C4-2B (cell line): Measurements from ENCODE around the gene SMTNL2.

Experiments used
- ZFX ChIP-seq: fragments of 450-650 bp; IDR thresholded peaks from 2 replicates; pipeline ENCODE4 v1.6.1; 2017
- TF ChIP-seq, protein P1 (sequence below): fragments of 450-650 bp; conservative IDR thresholded peaks from 2 replicates; pipeline ENCODE4 v1.5.1; 2017; ENCODE audit warnings: mild to moderate bottlenecking

DNA sequence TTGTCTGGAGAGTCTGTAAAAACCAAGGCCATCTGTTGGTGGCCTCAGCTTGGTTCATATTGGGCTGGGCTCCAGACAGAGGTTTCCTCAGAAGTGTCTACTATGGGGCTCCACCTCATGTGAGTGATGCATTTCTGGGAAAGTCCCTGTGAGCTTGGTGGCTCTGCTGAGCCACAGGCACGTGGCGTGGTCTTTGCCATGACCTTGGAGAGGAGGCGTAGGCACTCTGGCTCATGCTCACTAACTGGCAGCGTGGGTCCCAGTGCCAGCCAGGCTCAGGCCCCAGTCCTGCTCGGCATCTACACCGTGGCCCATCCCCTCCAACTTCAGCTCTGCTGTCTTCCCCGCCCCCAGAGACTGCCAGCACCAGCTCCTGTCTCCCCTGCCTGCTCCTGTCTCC, 10.7 kb upstream of the SMTNL2 start:
- TF ChIP-seq, protein P1, sequence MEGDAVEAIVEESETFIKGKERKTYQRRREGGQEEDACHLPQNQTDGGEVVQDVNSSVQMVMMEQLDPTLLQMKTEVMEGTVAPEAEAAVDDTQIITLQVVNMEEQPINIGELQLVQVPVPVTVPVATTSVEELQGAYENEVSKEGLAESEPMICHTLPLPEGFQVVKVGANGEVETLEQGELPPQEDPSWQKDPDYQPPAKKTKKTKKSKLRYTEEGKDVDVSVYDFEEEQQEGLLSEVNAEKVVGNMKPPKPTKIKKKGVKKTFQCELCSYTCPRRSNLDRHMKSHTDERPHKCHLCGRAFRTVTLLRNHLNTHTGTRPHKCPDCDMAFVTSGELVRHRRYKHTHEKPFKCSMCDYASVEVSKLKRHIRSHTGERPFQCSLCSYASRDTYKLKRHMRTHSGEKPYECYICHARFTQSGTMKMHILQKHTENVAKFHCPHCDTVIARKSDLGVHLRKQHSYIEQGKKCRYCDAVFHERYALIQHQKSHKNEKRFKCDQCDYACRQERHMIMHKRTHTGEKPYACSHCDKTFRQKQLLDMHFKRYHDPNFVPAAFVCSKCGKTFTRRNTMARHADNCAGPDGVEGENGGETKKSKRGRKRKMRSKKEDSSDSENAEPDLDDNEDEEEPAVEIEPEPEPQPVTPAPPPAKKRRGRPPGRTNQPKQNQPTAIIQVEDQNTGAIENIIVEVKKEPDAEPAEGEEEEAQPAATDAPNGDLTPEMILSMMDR, result no peak
- TF ChIP-seq ZFX, result no peak
